Prostate gland (tissue), 2 donors: ENCODE measurements around the gene CDK8. TPM values are rescaled to one million over a fixed set of nuclear protein-coding genes. Genes with fewer than 3 reads are reported as not detected.

Experiments
- DNase-seq: peaks from one replicate; pipeline ENCODE4 v3.0.0-alpha.2; 2019; ENCODE audit warnings: low spot score
- H3K27ac ChIP-seq, 2 donors: fragments of 200-600 bp; sonication (generic); 2 replicates each; pipeline ENCODE4 v1.5.1; 2017 to 2019
- H3K27me3 ChIP-seq: fragments of 200-600 bp; sonication (generic); replicated peaks from 2 replicates; pipeline ENCODE4 v1.5.1; 2019; ENCODE audit not compliant: insufficient read depth
- H3K36me3 ChIP-seq, 2 donors: fragments of 200-600 bp; sonication (generic); 1 replicate in 1 of 2; 2 replicates in 1 of 2; pipeline versions ENCODE4 v1.5.1 to v1.8.1; 2017 to 2019
- H3K4me1 ChIP-seq: fragments of 200-600 bp; sonication (generic); replicated peaks from 2 replicates; pipeline ENCODE4 v1.5.1; 2019
- H3K4me3 ChIP-seq, 2 donors: fragments of 200-600 bp; sonication (generic); 2 replicates each; pipeline ENCODE4 v1.5.1; 2017 to 2019
- H3K9me3 ChIP-seq: fragments of 200-600 bp; sonication (generic); 2 replicates; pipeline ENCODE4 v1.5.1; 2017
- POLR2A ChIP-seq: fragments of 450-650 bp; IDR thresholded peaks from one replicate; pipeline ENCODE4 v1.6.1; 2016; ENCODE audit warnings: antibody characterized with exemption, mild to moderate bottlenecking
- POLR2AphosphoS5 ChIP-seq: sonication (generic); formaldehyde crosslinking; IDR thresholded peaks from one replicate; pipeline ENCODE4 v1.6.1; 2017; ENCODE audit warnings: antibody characterized with exemption
- WGBS: methylation state at CpG from one replicate; pipeline ENCODE4 v1.1.5; 2018; 5-methylcytosine and 5-hydroxymethylcytosine counted together
- intact Hi-C: fragments of 100-400 bp; cut with DNase I; formaldehyde crosslinking; loops from one replicate; pipeline ENCODE4 v1.14.2; 2022
- total RNA-seq, 2 donors: library from RNA; depleted of rRNA; stranded (reverse); fragments of >200 nt; gene quantifications; one replicate each; pipeline ENCODE4 v1.1.0, GENCODE V29; 2016
- TF ChIP-seq, protein P1 (sequence below), 4 experiments: fragments of 200-600 bp in 2 of 4; fragments of 450-650 bp in 2 of 4; sonication (generic) in 2 of 4; IDR thresholded peaks; 1 replicate in 3 of 4; 2 replicates in 1 of 4; pipeline ENCODE4 v1.5.1; 2016 to 2019; ENCODE audit warnings: antibody characterized with exemption in 4 of 4, mild to moderate bottlenecking in 2 of 4, moderate library complexity in 2 of 4

Gene CDK8
- total RNA-seq, 2 donors from 2014 or later = 9.9 to 11.6 TPM

DNA sequence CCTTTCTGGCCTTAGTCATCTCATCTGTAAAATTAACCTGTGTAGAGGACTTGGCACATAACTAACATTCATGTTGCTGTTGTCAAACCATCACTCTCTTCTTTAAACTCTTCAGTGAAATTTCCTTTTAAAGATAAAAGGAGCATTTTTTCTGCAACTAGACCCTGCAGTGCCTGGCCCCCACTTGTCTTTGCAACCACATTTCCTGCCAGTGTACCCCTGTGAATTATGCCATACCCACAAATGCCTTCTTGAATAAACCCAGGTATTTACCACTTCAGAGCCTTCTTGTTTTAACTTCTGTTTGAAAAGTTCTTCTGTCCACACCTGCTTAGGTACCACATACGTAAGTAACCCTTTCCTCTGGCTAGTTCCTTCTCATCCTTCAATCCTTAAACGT, 118.8 kb downstream of the CDK8 start:
- no peak for TF ChIP-seq POLR2AphosphoS5
- TF ChIP-seq, protein P1, sequence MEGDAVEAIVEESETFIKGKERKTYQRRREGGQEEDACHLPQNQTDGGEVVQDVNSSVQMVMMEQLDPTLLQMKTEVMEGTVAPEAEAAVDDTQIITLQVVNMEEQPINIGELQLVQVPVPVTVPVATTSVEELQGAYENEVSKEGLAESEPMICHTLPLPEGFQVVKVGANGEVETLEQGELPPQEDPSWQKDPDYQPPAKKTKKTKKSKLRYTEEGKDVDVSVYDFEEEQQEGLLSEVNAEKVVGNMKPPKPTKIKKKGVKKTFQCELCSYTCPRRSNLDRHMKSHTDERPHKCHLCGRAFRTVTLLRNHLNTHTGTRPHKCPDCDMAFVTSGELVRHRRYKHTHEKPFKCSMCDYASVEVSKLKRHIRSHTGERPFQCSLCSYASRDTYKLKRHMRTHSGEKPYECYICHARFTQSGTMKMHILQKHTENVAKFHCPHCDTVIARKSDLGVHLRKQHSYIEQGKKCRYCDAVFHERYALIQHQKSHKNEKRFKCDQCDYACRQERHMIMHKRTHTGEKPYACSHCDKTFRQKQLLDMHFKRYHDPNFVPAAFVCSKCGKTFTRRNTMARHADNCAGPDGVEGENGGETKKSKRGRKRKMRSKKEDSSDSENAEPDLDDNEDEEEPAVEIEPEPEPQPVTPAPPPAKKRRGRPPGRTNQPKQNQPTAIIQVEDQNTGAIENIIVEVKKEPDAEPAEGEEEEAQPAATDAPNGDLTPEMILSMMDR (IDR thresholded peaks at IDR 0.05) = no peak
- no peak for TF ChIP-seq POLR2A

DNA sequence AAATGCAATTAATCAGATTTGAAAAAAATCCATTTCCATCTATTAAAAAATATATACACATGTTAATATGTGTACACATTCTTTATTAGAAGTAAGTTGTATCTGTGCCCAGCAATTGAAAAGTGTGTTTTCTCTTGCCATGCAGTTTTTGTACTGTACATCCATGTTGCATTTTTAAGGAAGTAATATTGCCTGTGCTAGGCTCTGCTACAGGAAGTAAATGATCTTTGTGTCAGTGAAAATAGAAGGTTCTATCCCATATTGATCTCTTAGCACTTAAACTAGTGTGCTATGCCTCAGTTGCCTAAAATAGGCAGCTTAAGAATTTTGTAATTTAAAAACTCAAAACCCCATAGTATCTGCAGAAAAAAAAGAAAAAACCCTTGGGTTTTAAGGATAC, 122.5 kb downstream of the CDK8 start:
- Histone ChIP-seq H3K27ac (no peak overlapping the region), H3K4me1 (no peaks in the 10 kb centered on the region), H3K4me3 (no peak overlapping the region), H3K27me3 (no peaks in the 10 kb centered on the region), H3K9me3 (no peaks in the 10 kb centered on the region), H3K36me3 (no peaks in the 10 kb centered on the region)
- TF ChIP-seq POLR2AphosphoS5 (no peak), POLR2A (no peak)
- TF ChIP-seq, protein P1 (IDR thresholded peaks at IDR 0.05) = no peak
- DNase-seq = no peak
- intact Hi-C loops = no loop called here

More for the DNA sequence above, 118.8 kb downstream of the CDK8 start:
- H3K4me3 ChIP-seq = no peak overlapping the region
- intact Hi-C loops = no loop called here
- H3K4me1 ChIP-seq = no peaks in the 10 kb centered on the region
- no peak for DNase-seq
- no peak overlapping the region for H3K27ac ChIP-seq
- no peaks in the 10 kb centered on the region for H3K9me3 ChIP-seq
- no peaks in the 10 kb centered on the region for H3K36me3 ChIP-seq
- 97% methylated on average over 2 of the region's 2 CpGs for WGBS
- H3K27me3 ChIP-seq = no peaks in the 10 kb centered on the region

DNA sequence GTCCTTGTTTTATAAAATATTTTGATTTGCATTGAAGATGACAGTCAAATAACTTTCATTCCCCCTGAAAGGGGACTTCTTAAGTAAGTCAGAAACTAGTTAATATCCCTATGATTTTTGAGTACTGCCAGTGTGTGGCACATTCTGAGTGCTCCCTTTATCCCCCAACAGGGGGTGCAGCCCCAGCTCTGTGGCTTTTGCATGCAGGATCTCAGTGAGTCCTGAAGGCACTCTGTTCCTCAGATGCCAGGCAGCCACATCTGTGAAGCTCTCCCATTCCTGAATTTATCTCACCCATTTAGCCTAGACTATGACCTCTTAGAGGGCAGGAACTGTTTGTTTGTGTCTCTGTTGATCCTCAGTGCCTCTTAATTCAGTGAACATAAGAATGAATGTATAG, 123.1 kb downstream of the CDK8 start:
- TF ChIP-seq POLR2A (no peak), POLR2AphosphoS5 (no peak)
- TF ChIP-seq, protein P1 (IDR thresholded peaks at IDR 0.05) = no peak
- H3K27me3 ChIP-seq = no peaks in the 10 kb centered on the region
- DNase-seq = no peak
- no peaks in the 10 kb centered on the region for H3K9me3 ChIP-seq
- no peak overlapping the region for H3K4me3 ChIP-seq
- H3K36me3 ChIP-seq = no peaks in the 10 kb centered on the region
- H3K4me1 ChIP-seq = no peaks in the 10 kb centered on the region
- intact Hi-C loops = no loop called here
- H3K27ac ChIP-seq = no peak overlapping the region

DNA sequence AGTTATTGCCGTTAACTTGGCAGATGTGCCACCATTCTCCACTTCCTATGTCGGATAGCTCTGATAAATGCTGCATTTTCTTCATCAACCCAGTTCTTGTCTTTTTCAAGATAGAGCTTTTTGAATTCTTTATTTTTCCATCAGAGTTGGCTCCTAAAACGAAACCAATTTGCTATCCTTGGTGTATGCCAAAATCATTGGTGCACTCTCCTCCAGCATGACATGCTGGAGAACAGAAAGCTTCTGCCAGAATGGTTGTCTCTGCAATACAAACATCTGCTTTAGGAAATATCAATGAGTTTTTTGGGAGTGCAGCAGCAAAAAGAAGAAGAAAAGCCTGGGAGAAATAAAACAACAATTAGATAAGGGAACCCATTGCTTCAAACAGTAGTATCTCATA, 124.2 kb downstream of the CDK8 start:
- no peak overlapping the region for H3K4me3 ChIP-seq
- H3K27ac ChIP-seq = no peak overlapping the region
- no peak for DNase-seq
- no peaks in the 10 kb centered on the region for H3K9me3 ChIP-seq
- 68% methylated on average over 3 of the region's 3 CpGs for WGBS
- TF ChIP-seq, protein P1 (IDR thresholded peaks at IDR 0.05) = no peak
- TF ChIP-seq POLR2A (no peak), POLR2AphosphoS5 (no peak)
- intact Hi-C loops = no loop called here
- H3K36me3 ChIP-seq = no peaks in the 10 kb centered on the region
- no peaks in the 10 kb centered on the region for H3K4me1 ChIP-seq
- H3K27me3 ChIP-seq = no peaks in the 10 kb centered on the region

DNA sequence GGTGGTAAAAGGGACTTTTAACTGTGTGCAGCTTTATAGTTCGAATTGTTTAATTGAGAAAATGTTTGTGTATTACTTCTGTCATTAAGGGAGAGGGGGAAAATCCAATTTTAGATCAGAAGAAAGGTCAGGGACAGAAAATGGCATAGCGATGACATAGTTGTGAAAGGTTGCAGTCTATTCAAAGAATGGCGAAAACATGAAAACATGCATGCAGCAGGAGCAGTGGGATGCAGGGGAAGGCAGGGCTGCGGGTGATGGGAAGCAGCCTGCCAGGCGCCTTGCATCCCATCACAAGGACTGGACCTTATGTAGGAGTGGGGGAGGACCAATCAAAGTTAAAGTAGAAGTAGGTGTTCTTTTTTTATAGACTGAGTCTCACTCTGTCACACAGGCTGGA, 125.9 kb downstream of the CDK8 start:
- no peaks in the 10 kb centered on the region for H3K36me3 ChIP-seq
- TF ChIP-seq POLR2A (no peak), POLR2AphosphoS5 (no peak)
- TF ChIP-seq, protein P1 (IDR thresholded peaks at IDR 0.05) = no peak
- intact Hi-C loops = no loop called here
- no peaks in the 10 kb centered on the region for H3K4me1 ChIP-seq
- WGBS = 96% methylated on average over 5 of the region's 5 CpGs
- no peak overlapping the region for H3K4me3 ChIP-seq
- DNase-seq = no peak
- no peaks in the 10 kb centered on the region for H3K27me3 ChIP-seq
- no peak overlapping the region for H3K27ac ChIP-seq
- H3K9me3 ChIP-seq = no peaks in the 10 kb centered on the region
